IPS DF 4.7 (cell line): ENCODE data around the gene KRTAP2-3.
"Not testable (repeated sequence)": the region's sequence is repeated elsewhere in the genome, so short reads cannot be mapped to it uniquely, and the experiment has no call there.

Experiments
- DNase-seq: peaks from one replicate; pipeline ENCODE4 v3.0.0-alpha.2; 2013; ENCODE audit warnings: low spot score; ENCODE audit errors: extremely low read depth

Gene KRTAP2-3

DNA sequence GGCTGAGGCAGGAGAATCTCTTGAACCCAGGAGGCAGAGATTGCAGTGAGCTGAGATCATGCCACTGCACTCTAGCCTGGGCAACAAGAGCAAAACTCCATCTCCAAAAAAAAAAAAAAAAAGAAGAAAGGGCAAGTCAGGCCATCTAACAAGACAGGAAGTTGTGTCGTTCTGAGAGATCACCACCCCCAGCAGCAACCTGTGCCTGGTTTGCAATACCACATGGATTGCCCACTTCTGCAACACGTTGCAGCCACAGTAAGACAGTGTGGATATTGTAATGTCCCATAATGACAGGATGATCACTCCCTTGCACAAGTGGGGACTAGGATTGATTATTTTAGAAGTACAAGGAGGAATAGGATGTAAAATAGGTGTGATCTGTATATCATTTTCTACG lies 9.1 kb upstream of the KRTAP2-3 start:
- no peak for DNase-seq

DNA sequence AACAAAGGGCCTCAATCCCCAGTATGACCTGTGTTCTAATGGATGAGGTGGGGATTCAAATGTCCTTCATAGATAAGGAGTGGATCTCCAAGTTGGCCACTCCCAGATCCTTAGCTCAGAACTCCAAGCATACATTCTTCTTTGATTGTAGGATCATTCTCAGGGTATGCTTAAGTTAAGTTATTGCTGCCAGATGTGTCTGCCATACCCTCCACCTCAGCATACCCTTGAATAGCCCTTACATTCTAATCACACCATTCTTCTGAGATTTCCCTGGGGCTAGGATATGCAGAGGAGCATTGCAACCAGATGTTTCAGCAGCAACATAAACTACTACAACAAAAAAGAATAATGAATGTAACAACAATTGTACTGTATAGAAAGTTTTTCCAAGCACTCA lies 7.4 kb upstream of the KRTAP2-3 start:
- DNase-seq: no peak

DNA sequence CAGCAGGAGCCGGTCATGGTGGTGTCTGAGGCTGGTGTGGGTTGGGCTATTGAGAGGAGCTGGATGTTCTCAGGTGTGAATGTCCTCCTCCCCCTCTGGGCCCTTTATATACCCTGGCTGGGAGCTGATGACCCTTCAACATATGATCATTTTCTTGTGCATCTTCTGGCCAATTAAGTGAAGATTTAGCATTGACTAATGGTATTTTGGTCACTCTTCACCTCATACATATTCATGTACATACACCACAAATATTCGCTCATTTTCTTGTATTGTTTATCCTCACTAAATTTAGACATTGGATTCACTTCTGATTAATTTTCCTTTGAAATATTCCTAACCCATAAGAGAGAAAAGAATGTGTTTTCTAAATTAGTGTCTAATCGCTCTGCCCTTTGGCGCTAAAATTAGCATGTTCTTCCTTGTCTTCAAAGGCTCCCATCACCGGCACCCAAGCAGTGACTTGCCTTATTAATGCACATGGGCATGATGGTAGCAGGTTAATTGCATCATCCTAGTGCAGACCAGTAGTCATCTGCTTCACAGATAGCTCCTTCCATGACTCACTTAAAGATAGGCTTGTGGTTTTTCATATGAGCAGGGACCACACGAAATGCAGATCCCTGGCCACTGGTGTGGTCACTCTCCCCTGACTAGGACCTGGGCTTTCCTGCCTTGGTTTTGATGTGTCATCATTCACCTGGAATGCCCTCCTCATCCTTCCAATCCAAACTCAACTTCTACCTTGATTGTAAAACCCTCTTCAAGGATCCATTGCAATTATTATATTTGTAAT lies 6.1 kb upstream of the KRTAP2-3 start, which contains the start of gene KRTAP2-4:
Gene KRTAP2-4, minus strand, starts transcription at position 51 of the 796 bp plus-strand sequence. Its CDS starts 34 bp downstream, at position 17.
- no peak for DNase-seq

DNA sequence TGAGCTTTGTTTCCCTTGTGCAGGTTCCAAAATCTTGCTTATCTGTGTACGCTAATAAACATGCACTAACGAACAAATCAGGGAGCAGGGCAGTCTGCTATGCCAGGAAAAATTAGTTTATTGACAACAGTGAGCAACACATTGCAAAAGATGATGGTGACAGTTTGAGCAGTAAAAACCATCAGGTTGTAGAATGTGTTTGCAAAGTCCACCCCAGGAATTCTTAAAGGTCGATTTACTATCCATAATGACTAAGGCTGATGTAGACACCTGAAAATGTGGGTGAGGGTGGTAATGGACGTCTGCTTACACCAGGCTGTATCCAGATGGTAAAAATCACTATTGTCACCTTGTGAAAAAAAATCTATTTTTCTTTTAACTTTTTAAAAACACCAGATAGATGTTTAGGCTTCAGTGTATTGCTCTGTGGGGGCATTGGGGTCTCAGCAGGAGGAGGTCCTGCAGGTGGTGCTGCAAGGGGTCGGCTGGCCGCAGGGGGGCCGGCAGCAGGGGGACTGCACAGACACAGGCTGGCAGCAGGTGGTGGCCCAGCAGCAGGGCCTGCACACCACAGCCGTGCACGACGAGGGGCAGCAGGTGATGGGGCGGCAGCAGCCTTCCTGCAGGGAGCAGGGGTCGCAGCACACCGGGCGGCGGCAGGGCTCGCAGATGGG lies 5.2 kb upstream of the KRTAP2-3 start:
- not testable (repeated sequence) for DNase-seq

DNA sequence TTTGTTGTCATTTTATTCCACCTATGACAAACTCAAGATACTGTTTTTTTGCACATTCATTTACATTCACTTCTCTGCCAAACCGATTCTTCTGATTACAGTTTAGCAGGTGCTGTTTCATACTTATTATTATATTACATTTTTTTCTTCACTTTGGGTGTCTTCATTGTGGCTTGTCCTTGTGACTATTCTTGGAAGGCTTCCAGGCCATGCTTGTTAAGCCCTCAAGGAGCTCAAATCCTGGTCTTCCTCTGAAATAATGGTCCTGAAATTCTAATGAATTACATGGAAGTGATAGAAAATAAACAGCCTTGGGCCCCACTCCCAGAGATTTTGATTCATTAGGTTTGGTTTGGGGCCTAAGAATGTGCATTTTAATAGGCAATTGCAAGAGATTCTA lies 4.4 kb upstream of the KRTAP2-3 start:
- DNase-seq: no peak

DNA sequence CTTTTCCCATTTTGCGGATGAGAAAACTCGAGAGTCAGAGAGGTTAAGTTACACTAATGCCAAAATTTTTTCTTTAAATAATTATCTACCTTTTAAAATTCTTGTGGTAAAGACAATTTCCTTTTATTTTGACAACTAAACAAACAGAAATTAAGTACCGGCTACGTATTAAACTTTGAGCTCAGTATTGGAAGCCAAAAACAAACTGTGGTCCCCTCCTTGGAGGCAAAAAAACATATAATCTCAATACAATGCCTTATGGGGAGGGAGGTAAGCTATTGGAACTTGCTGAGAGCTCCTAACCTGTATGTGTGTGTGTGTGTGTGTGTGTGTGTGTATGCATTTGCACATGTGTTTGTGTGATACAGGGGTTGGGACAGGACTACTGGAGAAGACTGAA lies 3.5 kb upstream of the KRTAP2-3 start:
- DNase-seq: no peak

- no peak for DNase-seq
Measured at GRCh38 chr17:41061964-41062363, 2.0 kb upstream of the KRTAP2-3 start.

DNA sequence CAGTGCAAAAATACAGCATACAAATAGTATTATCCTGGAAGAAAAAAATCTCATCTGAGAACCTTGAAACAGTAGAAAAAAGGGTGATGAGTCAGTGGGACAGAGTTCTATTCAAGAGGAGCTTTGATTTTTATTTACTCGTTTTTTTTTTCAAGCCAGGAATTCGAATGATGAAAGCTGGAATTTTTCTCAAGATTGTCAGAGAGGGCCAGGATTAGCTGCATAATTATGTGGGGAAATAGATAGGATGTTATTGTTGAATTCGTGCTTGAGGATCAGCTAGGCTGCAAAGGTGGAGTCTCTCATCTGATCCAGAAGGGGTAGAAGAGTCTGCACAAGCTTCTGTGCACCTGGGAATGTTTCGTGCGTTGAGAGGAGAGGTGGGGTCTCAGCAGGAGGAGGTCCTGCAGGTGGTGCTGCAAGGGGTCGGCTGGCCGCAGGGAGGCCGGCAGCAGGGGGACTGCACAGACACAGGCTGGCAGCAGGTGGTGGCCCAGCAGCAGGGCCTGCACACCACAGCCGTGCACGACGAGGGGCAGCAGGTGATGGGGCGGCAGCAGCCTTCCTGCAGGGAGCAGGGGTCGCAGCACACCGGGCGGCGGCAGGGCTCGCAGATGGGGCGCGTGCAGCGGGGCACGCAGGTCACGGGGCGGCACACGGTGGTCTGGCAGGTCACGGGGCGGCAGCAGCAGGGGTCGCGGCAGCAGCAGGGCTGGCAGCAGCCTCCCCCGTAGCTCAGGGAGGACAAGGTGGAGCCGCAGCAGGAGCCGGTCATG lies 450 bp downstream of the KRTAP2-3 start:
- DNase-seq: not testable (repeated sequence)

GRCh38 chr17:41058741-41059140 lies 1.2 kb downstream of the KRTAP2-3 start:
- DNase-seq: no peak

DNA sequence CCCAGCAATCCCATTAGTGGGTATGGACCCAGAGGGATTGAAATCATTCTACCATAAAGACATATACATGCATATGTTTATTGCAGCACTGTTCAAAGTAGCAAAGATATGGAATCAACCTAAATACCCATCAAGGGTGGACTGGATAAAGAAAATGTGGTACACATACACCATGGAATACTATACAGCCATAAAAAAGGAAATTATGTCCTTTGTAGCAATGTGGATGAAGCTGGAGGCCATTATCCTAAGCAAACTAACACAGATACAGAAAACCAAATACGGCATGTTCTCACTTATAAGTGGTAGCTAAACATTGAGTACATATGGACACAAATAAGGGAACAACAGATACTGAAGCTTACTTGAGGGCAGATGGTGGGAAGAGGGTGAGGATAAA lies 2.4 kb downstream of the KRTAP2-3 start:
- no peak for DNase-seq

DNA sequence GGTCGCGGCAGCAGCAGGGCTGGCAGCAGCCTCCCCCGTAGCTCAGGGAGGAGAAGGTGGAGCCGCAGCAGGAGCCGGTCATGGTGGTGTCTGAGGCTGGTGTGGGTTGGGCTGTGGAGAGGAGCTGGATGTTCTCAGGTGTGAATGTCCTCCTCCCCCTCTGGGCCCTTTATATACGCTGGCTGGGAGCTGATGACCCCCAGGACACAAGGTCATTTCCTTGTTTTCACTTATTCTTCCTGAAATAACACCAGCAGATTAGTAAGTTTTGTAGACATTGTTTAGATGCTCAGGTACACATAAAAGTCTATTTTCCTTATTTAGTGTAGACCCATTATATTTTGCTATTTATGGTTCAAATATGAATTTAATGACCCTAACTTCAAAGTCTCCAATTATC lies 4.8 kb downstream of the KRTAP2-3 start, which contains the start of gene KRTAP2-2:
Gene KRTAP2-2, minus strand, starts transcription at position 101 of the 400 bp plus-strand sequence. Its CDS starts 19 bp downstream, at position 82.
- not testable (repeated sequence) for DNase-seq

DNA sequence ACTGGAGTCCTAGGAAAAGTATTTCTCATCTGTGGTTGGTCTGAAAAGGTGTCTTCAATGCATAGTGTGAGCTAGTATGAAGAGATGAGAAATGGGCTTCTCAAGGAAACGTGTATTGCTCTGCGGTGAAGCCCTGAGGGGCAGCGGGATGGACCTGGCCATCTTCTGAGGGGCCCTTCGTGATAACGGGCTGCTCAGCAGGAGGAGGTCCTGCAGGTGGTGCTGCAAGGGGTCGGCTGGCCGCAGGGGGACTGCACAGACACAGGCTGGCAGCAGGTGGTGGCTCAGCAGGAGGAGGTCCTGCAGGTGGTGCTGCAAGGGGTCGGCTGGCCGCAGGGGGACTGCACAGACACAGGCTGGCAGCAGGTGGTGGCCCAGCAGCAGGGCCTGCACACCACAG lies 5.4 kb downstream of the KRTAP2-3 start:
- not testable (repeated sequence) for DNase-seq

DNA sequence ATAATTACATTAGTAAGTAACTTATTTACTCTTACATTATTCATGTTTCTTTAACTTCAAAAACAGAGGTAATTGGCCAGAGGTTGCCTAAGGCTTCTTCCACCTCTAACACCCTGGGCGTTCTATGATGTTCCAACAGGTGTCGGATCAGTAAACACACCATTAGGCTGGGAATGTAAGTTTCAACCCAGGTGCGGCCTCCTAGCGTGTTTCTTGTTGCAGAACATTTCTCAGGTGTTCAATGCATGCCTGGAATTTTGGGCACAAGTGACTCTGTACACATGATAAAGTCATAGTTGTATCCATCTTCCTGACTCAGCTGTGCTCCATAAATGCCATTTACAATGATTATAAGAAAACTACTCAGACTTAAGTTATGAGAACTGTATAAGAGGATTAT lies 5.9 kb downstream of the KRTAP2-3 start:
- DNase-seq: no peak

DNA sequence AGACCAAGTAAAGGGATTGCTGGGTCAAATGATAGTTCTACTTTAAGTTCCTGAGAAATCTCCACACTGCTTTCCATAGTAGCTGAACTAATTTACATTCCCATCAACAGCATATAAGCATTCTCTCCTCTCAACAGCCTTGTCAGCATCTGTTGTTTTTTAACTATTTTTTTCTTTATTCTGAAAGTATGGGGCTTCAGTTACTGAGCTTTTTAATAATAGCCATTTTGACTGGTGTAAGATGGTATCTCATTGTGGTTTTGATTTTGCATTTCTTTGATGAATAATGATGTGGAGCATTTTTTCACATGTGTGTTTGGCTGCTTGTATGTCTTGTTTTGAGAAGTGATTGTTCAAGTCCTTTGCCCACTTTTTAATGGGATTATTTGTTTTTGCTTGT lies 7.3 kb downstream of the KRTAP2-3 start:
- DNase-seq: no peak

DNA sequence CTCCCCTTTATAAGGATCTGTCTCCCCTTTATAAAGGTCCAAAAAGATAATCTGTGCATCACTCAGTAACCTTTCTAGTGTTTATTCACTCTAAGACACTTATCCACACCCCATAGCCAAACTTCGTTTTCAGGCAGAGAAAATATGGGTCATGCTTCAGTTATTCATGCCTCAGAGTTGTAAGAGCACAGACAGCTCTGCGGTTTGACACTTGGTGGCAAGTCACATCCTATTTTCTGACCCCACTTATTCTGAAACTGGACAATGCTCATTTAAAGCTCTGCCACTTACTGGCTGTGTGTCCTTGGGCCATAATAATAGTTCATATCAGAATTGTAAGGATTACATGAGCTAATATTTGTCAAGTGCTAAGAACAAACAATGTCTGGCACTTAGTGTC lies 10.8 kb downstream of the KRTAP2-3 start:
- no peak for DNase-seq

DNA sequence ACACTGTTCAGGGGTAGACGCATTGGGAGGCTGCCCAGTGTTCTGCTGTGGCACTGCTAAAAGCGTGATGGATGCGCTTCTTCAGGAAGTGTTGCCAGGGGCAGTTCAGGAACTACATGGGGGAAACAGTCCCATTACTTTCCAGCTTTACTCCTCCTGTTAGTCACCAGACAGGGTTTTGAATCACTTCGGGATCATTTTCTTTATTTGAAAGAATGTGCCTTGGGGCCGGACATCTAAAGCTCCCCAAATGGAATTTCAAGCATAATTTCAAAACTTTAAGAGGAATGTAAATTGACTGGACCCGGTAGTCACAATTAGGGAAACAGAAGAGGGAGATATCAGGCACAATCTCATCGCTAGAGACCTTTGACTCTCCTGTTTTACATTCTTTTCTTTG lies 11.5 kb downstream of the KRTAP2-3 start:
- DNase-seq: no peak

DNA sequence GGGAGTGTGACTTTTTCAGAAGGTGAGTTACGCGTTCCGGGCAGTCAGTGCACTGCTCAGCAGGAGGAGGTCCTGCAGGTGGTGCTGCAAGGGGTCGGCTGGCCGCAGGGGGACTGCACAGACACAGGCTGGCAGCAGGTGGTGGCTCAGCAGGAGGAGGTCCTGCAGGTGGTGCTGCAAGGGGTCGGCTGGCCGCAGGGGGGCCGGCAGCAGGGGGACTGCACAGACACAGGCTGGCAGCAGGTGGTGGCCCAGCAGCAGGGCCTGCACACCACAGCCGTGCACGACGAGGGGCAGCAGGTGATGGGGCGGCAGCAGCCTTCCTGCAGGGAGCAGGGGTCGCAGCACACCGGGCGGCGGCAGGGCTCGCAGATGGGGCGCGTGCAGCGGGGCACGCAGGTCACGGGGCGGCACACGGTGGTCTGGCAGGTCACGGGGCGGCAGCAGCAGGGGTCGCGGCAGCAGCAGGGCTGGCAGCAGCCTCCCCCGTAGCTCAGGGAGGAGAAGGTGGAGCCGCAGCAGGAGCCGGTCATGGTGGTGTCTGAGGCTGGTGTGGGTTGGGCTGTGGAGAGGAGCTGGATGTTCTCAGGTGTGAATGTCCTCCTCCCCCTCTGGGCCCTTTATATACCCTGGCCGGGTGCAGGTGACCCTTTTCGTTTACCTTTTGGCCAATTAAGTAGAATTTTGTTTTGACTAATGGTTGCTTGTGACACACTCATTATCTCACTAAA lies 13.0 kb downstream of the KRTAP2-3 start, which contains the start of gene KRTAP2-1:
Gene KRTAP2-1, minus strand, starts transcription at position 582 of the 731 bp plus-strand sequence. Its CDS starts 49 bp downstream, at position 533.
- DNase-seq: not testable (repeated sequence)

DNA sequence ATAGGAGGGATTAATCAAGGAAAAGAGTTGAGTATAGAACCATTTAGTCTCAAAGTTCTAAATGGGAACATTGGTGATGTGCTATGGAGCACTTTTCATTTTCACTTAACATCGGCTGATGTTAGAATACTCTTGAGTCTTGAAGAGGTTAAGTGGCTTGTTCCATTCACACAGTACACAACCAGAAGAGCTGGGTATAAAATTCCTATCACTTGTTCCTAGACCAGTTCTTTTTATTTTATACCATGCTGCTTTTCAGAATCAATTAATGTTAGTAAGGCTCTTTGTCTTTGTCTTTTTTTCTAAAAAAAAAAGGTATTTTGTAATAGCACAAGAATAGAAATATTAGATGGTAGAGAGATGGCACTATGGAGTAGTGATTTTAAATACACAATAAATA lies 17.0 kb downstream of the KRTAP2-3 start:
- DNase-seq: no peak

- DNase-seq: not testable (repeated sequence)
Measured at GRCh38 chr17:41040783-41041571, 18.9 kb downstream of the KRTAP2-3 start, which contains the start of gene KRTAP1-1. KRTAP1-1 (minus strand) TSS chr17:41041450; CDS start chr17:41041397, 53 bp downstream.

- no peak for DNase-seq
Measured at GRCh38 chr17:41037853-41038350, 22.0 kb downstream of the KRTAP2-3 start.
